GM12801 (cell line): ENCODE measurements around the gene COCH.

Source experiments
- TF ChIP-seq, protein P1 (sequence below): IDR thresholded peaks from one replicate; pipeline ENCODE4 v1.5.1; 2011; ENCODE audit warnings: control low read depth; ENCODE audit not compliant: insufficient read length; ENCODE audit errors: extremely low read depth

Gene COCH

GRCh38 chr14:30848449-30849240, 25.7 kb upstream of the COCH start:
- TF ChIP-seq, protein P1, sequence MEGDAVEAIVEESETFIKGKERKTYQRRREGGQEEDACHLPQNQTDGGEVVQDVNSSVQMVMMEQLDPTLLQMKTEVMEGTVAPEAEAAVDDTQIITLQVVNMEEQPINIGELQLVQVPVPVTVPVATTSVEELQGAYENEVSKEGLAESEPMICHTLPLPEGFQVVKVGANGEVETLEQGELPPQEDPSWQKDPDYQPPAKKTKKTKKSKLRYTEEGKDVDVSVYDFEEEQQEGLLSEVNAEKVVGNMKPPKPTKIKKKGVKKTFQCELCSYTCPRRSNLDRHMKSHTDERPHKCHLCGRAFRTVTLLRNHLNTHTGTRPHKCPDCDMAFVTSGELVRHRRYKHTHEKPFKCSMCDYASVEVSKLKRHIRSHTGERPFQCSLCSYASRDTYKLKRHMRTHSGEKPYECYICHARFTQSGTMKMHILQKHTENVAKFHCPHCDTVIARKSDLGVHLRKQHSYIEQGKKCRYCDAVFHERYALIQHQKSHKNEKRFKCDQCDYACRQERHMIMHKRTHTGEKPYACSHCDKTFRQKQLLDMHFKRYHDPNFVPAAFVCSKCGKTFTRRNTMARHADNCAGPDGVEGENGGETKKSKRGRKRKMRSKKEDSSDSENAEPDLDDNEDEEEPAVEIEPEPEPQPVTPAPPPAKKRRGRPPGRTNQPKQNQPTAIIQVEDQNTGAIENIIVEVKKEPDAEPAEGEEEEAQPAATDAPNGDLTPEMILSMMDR, result no peak

DNA sequence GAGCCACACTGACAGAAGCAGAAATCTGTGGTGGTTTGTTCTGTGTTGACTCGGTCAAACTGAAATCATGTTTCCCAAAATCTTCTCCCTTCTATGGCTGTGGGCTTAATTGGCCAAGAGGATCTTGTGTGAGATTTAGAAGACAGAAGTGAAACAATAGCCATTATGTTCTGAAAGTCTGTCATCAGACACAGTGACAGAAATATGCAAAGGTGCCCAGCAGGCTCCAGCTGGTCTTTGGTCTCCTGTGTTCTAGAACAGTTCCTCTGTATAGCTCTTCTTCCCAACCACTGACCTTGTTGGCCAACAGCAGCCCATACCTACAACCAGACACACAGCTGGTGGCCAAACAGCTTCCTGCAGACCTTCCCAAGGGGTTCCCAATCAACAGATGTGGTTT, 25.0 kb upstream of the COCH start:
- TF ChIP-seq, protein P1, result no peak

GRCh38 chr14:30849983-30850382, 24.4 kb upstream of the COCH start:
- TF ChIP-seq, protein P1, result no peak

DNA sequence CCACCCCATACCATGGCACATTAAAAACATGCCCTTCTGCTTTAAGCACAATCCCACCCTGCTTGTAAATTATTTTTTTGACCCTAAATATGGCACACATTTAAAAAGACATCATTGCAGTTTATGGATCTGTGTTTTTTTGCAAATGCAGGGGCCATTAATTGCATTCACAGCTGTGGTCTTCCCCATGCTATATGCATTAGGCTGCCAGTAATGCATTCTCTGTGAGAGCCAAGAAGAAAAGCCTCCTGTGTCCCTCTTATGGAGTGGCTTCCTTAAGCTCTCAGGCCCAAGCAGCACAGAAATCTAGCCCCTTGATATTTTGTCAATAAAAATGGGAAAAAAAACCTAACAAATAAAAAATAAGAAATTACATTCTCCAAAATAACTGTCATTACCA, 20.4 kb upstream of the COCH start:
- TF ChIP-seq, protein P1, result no peak

- TF ChIP-seq, protein P1, result no peak
Measured at GRCh38 chr14:30854492-30854891, 19.9 kb upstream of the COCH start.

DNA sequence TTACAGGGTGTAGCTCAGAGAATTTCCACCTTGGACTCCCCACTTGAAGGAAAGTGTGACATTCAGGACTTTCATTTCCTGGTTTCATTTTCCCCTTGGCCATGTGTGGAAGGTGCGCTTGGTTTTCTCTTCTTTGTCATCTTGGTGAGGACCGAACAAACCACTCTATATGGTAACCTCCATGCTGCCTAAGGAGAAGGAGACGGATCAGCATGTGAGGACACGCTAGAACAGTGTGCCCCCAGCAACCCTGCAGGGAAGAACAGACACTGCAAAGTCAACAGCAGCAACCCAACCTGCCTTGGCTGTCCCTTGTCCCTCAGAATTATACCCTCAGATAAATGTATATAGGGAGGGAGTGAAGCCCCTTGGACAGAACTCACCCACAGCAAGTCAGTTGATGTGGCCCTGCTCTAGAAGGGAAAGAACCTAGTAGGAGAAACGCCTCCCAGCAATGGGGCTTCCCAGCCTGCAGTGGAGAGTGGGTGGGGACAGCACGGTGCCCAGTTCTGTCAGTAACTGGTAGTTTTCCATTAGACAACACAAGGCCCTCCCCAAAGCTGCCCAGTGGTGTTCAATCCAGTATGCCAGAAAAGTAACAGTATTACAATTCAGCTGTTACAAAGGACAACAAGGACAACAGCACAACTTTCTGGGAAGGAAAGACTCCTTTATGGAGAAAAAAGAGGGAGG, 18.9 kb upstream of the COCH start:
- TF ChIP-seq, protein P1, result no peak

GRCh38 chr14:30861200-30861599, 13.2 kb upstream of the COCH start:
- TF ChIP-seq, protein P1, result no peak
